ENCODE data around the gene ARF4.

- TF ChIP-seq CTCF (conservative IDR thresholded peaks at IDR 0.05 in 1 of 2, IDR thresholded peaks at IDR 0.05 in 1 of 2; ENCODE audit: extremely low read depth in 1 of 2, insufficient read depth in 1 of 2, low read depth in 1 of 2, low read length in 2 of 2) (no peak), EZH2 (IDR thresholded peaks at IDR 0.05; ENCODE audit: borderline replicate concordance, low read length) (no peak)
Measured at GRCh38 chr3:57572096-57572495, 25.0 kb downstream of the ARF4 start.
